ENCODE measurements around the gene MPP4.
"Not testable (repeated sequence)": the region's sequence is repeated elsewhere in the genome, so short reads cannot be mapped to it uniquely, and the experiment has no call there.

MPP4 gene

GRCh38 chr2:201671205-201671604, 27.2 kb downstream of the MPP4 start:
- not testable (repeated sequence) for DNase-seq

- DNase-seq = no peak
Measured at GRCh38 chr2:201669865-201670264, 28.6 kb downstream of the MPP4 start.

- no peak for DNase-seq
Measured at GRCh38 chr2:201668402-201668910, 30.0 kb downstream of the MPP4 start.

DNA sequence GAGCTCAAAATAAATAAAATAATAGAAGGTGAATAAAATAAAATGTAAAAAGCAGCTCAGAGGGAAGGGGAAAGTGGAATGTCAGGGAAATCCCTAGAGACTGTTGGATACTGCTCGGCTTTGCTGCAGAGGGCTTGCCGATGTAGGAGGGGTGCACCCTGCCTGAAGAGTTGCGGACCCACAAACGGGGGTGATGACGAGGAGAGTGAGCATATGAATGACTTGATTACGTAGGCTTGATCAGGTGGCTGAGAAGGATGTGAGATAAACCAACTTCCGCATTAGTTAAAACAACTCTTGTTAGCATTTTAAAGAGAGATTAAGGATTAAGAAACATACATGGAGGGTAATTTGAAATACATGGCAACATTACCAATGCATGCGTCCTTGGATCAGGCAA, 34.1 kb downstream of the MPP4 start:
- no peak for DNase-seq

GRCh38 chr2:201661366-201661765, 37.1 kb downstream of the MPP4 start:
- no peak for DNase-seq

GRCh38 chr2:201660293-201660895, 38.0 kb downstream of the MPP4 start:
- no peak for DNase-seq

GRCh38 chr2:201656740-201657139, 41.7 kb downstream of the MPP4 start:
- no peak for DNase-seq

DNA sequence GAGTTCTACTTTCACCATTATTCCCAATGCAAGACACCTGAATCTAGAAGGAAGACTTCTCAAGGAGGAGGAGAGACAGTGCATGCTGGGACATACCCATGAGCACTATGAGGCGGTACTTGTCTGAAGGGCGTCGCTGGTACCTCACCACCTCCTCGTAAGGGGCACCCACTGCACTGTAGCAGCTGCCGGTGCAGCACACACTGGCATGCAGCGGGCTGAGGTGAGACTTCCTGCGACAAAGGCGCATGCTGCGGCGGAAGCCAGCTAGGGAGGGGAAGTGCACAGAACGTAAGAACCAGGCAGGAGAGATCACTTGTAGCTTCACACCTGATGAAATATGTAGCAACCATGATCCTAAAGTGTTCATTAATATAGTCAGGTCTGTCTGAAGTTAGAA, 42.3 kb downstream of the MPP4 start:
- DNase-seq = no peak

GRCh38 chr2:201654616-201655384, 43.6 kb downstream of the MPP4 start:
- no peak for DNase-seq

GRCh38 chr2:201653221-201653620, 45.2 kb downstream of the MPP4 start:
- DNase-seq = no peak

- DNase-seq = no peak
Measured at GRCh38 chr2:201649442-201649841, 49.0 kb downstream of the MPP4 start.

DNA sequence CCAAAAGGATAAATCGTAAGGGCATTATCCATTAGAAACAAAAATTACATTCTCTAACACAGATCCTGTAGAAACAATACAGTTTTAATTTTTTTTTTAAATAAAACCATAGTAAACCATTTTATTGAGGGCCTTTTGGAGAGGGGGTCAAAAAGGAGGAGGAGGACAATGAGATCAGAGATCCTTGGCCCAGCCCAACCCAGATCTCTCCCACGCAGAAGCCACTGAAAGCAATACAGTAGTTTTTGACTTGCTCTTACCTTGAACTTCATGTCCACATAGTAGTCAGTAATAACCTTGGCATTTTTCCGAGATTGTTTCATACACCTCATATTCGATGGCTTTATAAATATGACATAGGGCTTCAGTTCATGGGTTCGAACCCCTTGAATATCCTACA, 51.0 kb downstream of the MPP4 start:
- DNase-seq = no peak

DNA sequence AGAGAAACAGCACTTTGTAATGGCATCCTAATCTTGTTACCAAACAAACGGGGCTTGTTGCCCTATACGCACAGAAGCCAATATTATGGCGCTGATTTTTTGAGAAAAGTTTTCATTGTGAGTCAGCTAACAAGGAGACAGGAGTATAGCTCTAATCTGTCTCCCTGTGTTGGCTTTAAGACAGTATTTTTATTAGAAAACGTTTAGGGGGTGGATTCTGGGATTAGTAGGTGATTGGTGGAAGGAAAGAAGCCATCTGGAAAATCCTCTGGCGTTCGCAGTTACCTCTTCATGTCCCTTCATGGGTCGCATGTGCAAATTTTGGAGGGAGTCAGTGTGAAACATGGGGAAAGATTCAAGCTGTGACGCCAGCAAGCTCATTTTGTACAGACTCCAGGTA, 54.4 kb downstream of the MPP4 start:
- DNase-seq = no peak

- DNase-seq = peak; percentile 44
Measured at GRCh38 chr2:201643216-201643890, 55.1 kb downstream of the MPP4 start, which contains the start of gene TMEM237. TMEM237 (minus strand) TSS chr2:201643503; CDS start chr2:201643400, 103 bp downstream.

DNA sequence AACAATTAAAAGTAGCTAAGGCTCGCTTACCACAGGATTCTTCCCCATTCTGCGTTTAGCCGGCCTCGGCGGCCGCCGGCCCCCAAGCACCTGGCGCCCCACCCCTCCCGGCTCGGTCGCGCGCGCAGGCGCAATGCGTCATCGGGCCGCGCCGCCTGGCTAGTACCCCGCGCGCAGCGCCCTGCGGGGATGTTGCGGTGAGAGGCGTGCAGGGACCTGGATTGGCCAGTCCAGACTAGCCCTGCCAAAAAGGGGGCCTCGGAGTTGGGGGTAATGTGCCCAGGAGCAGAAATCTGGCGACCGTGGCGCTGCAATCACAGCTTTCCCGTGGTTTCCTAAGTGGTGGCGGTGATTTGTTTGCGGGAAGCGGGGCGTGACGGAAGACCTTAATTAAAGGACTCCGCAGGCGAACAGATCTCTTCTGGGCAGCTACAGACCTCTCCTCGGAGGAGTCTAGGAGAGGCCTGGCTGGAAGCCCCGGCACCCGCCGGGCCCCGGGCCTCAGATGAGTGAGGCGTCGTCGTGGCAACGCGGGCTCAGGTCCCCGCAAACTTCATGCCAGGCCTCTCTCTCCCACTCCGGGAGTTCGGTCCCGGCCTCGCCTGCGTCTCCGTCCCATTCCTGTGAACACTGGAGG, 55.7 kb downstream of the MPP4 start:
- peak; percentile 87 for DNase-seq

DNA sequence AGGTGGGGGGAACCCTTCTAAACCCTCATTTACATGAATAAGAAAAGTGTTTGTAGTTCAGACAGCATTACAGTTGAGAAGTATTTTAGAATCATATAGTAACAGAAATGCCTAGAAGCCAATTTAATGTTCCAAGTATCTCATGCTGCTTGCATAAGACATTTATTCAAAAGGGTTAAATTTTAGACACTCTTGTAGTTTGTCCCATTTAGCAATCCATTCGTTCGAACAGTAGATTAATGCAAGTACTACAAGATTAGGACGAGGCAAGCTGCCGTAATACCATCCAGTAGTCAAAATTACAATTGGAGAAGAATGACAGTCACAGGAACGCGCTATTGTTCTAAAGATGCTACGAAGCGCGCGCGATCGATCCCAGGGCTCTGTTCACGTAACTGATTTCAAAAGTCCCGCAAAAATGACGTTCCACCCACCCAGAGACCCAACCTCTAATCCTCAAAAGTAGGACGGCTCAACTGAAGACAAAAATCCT, 56.3 kb downstream of the MPP4 start:
- DNase-seq = no peak

DNA sequence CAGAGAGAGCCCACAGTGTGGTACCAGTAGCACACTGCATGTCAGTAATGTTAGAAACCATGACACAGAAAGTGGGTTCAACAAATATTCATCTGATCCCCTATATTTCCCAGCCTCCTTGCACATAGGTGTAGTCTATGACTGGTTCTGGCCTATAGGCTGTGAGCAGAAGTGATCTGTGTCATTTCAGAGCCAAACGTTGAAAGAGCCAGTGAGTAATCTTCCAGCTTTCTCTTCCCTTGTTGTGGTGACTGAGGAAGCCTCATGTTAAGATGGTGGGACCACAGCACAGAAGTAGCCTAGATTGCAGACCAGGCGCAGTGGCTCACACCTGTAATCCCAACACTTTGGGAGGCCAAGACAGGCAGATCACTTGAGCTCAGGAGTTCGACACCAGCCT, 59.2 kb downstream of the MPP4 start:
- no peak for DNase-seq

- no peak for DNase-seq
Measured at GRCh38 chr2:201638326-201638725, 60.1 kb downstream of the MPP4 start.

DNA sequence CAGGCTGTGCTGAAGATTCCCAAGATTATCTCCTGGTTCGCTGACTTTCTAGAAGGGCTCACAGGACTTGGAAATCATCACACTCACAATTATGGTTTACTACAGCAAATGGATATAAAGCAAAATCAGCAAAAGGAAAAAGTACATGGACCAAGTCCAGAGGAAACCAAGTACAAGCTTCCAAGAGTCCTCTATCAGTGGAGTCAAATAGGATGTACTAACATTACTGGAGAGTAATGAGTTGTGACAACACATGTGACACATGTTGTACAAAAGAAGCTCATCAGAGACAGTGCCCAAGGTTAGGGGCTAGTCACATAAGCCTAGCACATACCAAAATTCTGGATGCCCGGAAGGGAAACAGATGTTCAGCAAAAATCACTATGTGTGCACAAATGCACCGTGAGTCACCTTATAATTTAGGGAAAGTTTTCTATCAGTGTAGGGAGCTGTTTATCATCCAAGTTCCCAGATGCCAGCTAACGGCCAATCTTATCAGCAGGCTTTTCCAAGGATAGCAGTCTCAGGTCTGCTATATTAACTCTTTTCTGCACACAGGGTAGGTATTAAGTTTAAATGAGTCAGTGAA, 64.7 kb downstream of the MPP4 start:
- no peak for DNase-seq

- DNase-seq = no peak
Measured at GRCh38 chr2:201631041-201631440, 67.4 kb downstream of the MPP4 start.

DNA sequence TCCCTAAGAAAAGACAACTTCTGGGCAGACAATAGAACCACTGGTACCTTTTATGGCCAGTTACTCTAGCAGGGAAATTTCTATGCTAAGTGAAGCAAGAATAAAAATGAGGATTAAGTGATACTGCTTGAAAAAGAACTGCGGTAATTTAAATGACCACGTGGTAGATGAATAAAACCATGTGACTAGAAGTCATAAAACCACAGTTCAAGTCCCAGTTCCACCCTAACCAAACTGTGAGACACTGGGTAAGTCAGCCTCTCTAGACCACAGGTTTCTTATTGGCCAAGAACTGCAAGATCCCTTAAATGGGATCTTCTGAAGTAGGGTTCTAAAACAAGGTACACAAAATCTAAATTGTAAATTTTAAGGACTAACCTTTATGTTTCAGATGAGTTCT, 67.9 kb downstream of the MPP4 start:
- no peak for DNase-seq

DNA sequence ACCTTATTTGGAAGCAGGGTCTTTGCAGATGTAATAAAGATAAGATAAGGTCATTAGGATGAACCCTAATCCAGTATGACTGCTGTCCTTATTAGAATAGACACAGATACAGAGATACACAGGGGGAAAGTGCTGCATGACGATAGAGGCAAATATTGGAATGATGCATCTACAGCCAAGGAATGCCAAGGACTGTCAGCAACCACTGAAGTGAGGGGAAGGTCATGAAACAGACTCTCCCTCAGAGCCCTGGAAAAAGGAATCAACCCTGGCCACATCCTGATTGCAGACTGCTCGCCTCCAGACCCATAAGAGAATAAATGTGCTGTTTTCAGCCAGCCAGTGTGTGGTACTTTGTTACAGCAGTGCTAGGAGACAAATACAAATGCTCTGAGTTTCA, 69.9 kb downstream of the MPP4 start:
- no peak for DNase-seq

Data from central memory CD4-positive, alpha-beta T cell (primary cell).